ENCODE data around the gene NDUFB10. TPM values are rescaled to one million over a fixed set of nuclear protein-coding genes. Genes with fewer than 3 reads are reported as not detected.
A peak's percentile ranks its signal among the peaks of the same experiment; 100 is the strongest.

Gene NDUFB10
- total and polyA plus RNA-seq, 2 experiments from 2014 or later: 244 to 495 TPM

DNA sequence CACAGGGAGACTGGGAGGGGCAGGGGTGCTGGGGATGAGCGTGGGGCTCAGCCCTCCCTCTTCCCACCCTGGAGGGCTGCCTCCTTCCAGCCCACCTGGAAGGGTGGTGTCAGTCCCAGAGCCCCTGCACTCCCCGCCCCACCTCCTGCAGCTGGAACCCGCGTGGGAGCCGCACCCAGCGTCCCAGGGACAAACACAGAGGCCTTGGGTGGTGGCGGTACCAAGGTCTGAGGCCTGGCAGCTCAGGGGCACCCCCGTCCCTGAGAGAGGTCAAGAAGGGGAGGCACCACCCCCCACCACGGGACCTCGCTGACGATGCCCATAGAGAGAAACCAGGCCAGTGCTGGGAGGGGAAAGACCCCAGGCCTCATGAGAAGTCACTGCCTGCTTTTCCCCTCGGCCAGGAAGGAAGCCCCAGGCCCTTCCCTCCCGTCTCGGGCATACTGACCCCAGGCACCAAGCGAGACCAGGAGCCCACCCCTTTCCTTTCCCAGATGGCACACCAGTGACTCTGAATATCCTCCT, 45.2 kb upstream of the NDUFB10 start:
- Histone ChIP-seq H3K9me2 (ENCODE audit: insufficient read depth) (no peaks in the 10 kb centered on the region), H3K4me2 (no peak overlapping the region), H3F3A (replicated peaks; ENCODE audit: low read depth) (no peaks in the 10 kb centered on the region), H3K36me3 (ENCODE audit: insufficient read depth) (no peaks in the 10 kb centered on the region), H3K27me3 (ENCODE audit: insufficient read depth) (peaks cover 38% of the 10 kb centered on the region), H4K20me1 (replicated peaks; ENCODE audit: insufficient read depth) (no peaks in the 10 kb centered on the region), H3K4me1 (ENCODE audit: insufficient read depth) (peaks cover 18% of the 10 kb centered on the region; the same call in 1 of the 2 replicates), H2AFZ (0 out of 2 replicates have a peak overlapping the region, but pooled peaks have one; percentile 66), H3K4me3 (no peak overlapping the region), H3K79me2 (replicated peaks; ENCODE audit: insufficient read depth) (no peaks in the 10 kb centered on the region), H3K27ac (ENCODE audit: low read depth) (no peak overlapping the region)
- ATAC-seq (no peak), DNase-seq (ENCODE audit: low spot score) (no peak)
- H3K4me1 Mint-ChIP-seq: peaks cover 20% of the 10 kb centered on the region
- peak overlapping the region; percentile 14; the same call in 1 of the 3 replicates for H3K4me3 Mint-ChIP-seq
- H3K36me3 Mint-ChIP-seq (ENCODE audit: low read depth): no peaks in the 10 kb centered on the region
- no peaks in the 10 kb centered on the region for H3K9me3 Mint-ChIP-seq
- peaks cover 46% of the 10 kb centered on the region for H3K27me3 Mint-ChIP-seq (ENCODE audit: insufficient read depth, low read depth, poor library complexity)
- TF ChIP-seq STAT1 (IDR thresholded peaks at IDR 0.05; ENCODE audit: unreplicated experiment): no peak
- TF ChIP-seq, protein P1, sequence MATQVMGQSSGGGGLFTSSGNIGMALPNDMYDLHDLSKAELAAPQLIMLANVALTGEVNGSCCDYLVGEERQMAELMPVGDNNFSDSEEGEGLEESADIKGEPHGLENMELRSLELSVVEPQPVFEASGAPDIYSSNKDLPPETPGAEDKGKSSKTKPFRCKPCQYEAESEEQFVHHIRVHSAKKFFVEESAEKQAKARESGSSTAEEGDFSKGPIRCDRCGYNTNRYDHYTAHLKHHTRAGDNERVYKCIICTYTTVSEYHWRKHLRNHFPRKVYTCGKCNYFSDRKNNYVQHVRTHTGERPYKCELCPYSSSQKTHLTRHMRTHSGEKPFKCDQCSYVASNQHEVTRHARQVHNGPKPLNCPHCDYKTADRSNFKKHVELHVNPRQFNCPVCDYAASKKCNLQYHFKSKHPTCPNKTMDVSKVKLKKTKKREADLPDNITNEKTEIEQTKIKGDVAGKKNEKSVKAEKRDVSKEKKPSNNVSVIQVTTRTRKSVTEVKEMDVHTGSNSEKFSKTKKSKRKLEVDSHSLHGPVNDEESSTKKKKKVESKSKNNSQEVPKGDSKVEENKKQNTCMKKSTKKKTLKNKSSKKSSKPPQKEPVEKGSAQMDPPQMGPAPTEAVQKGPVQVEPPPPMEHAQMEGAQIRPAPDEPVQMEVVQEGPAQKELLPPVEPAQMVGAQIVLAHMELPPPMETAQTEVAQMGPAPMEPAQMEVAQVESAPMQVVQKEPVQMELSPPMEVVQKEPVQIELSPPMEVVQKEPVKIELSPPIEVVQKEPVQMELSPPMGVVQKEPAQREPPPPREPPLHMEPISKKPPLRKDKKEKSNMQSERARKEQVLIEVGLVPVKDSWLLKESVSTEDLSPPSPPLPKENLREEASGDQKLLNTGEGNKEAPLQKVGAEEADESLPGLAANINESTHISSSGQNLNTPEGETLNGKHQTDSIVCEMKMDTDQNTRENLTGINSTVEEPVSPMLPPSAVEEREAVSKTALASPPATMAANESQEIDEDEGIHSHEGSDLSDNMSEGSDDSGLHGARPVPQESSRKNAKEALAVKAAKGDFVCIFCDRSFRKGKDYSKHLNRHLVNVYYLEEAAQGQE (IDR thresholded peaks at IDR 0.05; ENCODE audit: unreplicated experiment): no peak
- TF ChIP-seq ZNF114 (CRISPR knock-in tag; IDR thresholded peaks at IDR 0.05): no peak
- TF ChIP-seq, protein P2, sequence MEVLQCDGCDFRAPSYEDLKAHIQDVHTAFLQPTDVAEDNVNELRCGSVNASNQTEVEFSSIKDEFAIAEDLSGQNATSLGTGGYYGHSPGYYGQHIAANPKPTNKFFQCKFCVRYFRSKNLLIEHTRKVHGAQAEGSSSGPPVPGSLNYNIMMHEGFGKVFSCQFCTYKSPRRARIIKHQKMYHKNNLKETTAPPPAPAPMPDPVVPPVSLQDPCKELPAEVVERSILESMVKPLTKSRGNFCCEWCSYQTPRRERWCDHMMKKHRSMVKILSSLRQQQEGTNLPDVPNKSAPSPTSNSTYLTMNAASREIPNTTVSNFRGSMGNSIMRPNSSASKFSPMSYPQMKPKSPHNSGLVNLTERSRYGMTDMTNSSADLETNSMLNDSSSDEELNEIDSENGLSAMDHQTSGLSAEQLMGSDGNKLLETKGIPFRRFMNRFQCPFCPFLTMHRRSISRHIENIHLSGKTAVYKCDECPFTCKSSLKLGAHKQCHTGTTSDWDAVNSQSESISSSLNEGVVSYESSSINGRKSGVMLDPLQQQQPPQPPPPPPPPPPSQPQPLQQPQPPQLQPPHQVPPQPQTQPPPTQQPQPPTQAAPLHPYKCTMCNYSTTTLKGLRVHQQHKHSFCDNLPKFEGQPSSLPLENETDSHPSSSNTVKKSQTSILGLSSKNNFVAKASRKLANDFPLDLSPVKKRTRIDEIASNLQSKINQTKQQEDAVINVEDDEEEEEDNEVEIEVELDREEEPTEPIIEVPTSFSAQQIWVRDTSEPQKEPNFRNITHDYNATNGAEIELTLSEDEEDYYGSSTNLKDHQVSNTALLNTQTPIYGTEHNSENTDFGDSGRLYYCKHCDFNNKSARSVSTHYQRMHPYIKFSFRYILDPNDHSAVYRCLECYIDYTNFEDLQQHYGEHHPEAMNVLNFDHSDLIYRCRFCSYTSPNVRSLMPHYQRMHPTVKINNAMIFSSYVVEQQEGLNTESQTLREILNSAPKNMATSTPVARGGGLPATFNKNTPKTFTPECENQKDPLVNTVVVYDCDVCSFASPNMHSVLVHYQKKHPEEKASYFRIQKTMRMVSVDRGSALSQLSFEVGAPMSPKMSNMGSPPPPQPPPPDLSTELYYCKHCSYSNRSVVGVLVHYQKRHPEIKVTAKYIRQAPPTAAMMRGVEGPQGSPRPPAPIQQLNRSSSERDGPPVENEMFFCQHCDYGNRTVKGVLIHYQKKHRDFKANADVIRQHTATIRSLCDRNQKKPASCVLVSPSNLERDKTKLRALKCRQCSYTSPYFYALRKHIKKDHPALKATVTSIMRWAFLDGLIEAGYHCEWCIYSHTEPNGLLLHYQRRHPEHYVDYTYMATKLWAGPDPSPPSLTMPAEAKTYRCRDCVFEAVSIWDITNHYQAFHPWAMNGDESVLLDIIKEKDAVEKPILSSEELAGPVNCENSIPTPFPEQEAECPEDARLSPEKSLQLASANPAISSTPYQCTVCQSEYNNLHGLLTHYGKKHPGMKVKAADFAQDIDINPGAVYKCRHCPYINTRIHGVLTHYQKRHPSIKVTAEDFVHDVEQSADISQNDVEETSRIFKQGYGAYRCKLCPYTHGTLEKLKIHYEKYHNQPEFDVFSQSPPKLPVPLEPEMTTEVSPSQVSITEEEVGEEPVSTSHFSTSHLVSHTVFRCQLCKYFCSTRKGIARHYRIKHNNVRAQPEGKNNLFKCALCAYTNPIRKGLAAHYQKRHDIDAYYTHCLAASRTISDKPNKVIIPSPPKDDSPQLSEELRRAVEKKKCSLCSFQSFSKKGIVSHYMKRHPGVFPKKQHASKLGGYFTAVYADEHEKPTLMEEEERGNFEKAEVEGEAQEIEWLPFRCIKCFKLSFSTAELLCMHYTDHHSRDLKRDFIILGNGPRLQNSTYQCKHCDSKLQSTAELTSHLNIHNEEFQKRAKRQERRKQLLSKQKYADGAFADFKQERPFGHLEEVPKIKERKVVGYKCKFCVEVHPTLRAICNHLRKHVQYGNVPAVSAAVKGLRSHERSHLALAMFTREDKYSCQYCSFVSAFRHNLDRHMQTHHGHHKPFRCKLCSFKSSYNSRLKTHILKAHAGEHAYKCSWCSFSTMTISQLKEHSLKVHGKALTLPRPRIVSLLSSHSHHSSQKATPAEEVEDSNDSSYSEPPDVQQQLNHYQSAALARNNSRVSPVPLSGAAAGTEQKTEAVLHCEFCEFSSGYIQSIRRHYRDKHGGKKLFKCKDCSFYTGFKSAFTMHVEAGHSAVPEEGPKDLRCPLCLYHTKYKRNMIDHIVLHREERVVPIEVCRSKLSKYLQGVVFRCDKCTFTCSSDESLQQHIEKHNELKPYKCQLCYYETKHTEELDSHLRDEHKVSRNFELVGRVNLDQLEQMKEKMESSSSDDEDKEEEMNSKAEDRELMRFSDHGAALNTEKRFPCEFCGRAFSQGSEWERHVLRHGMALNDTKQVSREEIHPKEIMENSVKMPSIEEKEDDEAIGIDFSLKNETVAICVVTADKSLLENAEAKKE (CRISPR knock-in tag; IDR thresholded peaks at IDR 0.05): no peak
- no peak for TF ChIP-seq NANOG (IDR thresholded peaks at IDR 0.05; ENCODE audit: borderline replicate concordance)
- TF ChIP-seq, protein P3, sequence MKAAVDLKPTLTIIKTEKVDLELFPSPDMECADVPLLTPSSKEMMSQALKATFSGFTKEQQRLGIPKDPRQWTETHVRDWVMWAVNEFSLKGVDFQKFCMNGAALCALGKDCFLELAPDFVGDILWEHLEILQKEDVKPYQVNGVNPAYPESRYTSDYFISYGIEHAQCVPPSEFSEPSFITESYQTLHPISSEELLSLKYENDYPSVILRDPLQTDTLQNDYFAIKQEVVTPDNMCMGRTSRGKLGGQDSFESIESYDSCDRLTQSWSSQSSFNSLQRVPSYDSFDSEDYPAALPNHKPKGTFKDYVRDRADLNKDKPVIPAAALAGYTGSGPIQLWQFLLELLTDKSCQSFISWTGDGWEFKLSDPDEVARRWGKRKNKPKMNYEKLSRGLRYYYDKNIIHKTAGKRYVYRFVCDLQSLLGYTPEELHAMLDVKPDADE (IDR thresholded peaks at IDR 0.05): no peak
- H3K27ac Mint-ChIP-seq: no peak overlapping the region
